Adipocyte (in vitro differentiated cells): ENCODE measurements around the gene FAM185A.
"Not testable (repeated sequence)": the region's sequence is repeated elsewhere in the genome, so short reads cannot be mapped to it uniquely, and the experiment has no call there.

Source experiments
- DNase-seq: peaks from one replicate; pipeline ENCODE4 v3.0.0-alpha.2; 2015; ENCODE audit warnings: low read depth
- H3K27me3 ChIP-seq: replicated peaks from 2 replicates; pipeline ENCODE4 v1.7.0; 2013; ENCODE audit warnings: mild to moderate bottlenecking, low read length, moderate library complexity; ENCODE audit not compliant: control insufficient read depth, insufficient read depth
- H3K36me3 ChIP-seq: 2 replicates; pipeline ENCODE4 v1.7.0; 2013; ENCODE audit warnings: low read length, mild to moderate bottlenecking, moderate library complexity; ENCODE audit not compliant: control insufficient read depth, insufficient read depth, severe bottlenecking
- H3K4me1 ChIP-seq: 2 replicates; pipeline ENCODE4 v1.7.0; 2013; ENCODE audit warnings: mild to moderate bottlenecking, low read length, moderate library complexity; ENCODE audit not compliant: control insufficient read depth, insufficient read depth
- H3K4me3 ChIP-seq: 2 replicates; pipeline ENCODE4 v1.7.0; 2013; ENCODE audit warnings: mild to moderate bottlenecking, low read length, moderate library complexity
- H3K9ac ChIP-seq: 2 replicates; pipeline ENCODE4 v1.7.0; 2013; ENCODE audit warnings: mild to moderate bottlenecking, low read length, moderate library complexity
- H3K9me3 ChIP-seq: 2 replicates; pipeline ENCODE4 v1.7.0; 2013; ENCODE audit warnings: mild to moderate bottlenecking, low read length, moderate library complexity; ENCODE audit not compliant: control insufficient read depth

The FAM185A gene

DNA sequence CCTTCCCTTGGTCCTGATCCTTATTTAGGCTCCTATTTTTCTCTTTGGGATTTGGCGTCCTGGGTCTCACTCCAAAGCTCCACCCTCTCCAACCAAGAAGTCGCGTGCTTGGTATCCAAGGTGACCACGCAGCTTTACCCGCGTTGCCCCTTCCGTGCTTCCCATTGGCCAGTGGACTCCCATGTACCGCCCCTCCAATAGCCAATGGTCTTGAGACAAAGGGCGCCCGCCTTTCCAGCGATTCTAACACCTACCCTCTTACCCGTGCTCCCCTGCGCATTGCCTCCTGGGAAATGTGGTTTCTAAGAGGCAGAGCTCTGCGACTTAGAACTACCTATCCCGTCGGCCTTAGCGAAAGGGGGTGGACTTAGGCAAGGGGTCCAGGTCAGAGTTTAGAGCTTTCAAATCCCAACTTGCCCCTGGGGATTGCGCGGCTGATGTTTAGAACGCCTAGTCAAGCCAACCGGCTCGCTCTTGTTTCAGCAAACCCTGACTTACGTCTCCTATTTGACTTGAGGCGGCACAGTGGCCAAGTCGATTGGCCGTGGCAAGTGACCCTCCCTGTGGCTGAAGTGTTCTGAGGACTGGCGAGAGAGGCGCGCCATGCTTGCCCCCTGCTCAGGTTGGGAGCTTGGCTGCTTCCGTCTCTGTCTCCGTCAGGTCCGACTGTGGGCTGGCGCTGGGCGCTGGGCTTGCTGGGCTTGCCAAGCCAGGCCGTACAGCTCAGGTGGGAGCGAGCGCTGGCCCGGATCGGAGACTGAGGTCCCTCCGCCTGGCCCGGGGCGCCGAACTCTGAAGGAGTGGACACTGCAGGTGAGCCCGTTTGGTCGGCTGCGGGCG lies at the start of gene FAM185A:
FAM185A (plus strand) TSS at position 395 of the 840 bp plus-strand sequence; CDS start at position 604, 209 bp downstream.
- peak within 1 kb of the TSS; percentile 84 for H3K9ac ChIP-seq
- not testable (repeated sequence) for H3K27me3 ChIP-seq, H3K36me3 ChIP-seq, H3K4me1 ChIP-seq, H3K9me3 ChIP-seq
- DNase-seq: peak; percentile 99
- peak within 1 kb of the TSS; percentile 82 for H3K4me3 ChIP-seq

DNA sequence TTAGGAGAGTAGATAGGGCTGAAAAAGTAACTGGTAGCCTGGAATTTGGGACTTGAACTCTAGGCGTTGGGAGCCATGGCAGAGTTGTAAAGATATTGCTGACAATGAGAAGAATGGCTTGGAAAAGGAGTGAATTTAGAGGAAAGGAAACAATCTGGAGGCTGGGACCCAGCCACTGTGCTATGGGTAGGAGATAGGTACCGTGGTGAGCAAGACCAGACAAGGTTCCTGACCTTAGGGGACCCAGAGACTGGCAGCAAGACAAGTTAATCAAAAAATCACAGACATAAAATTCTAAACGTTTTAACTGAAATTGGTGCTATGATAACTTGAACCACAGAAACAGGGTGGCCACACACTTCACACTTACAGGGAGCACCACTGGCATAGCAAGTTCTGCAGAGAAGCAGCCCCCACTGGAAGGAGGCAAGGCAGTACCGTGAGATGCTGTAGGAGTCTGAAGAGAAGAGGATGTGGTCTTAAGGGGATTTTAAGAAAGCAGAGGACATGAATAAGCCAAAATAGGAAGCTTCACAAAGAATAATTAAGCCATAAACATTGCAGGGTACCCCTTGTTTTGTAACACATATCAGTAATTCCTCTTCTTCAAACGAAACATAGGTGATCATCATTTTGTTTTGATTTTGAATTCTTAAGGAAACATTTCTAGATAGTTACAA lies 35.6 kb upstream of the FAM185A start:
- not testable (repeated sequence) for H3K9me3 ChIP-seq, H3K36me3 ChIP-seq, H3K27me3 ChIP-seq, H3K4me3 ChIP-seq, H3K9ac ChIP-seq, H3K4me1 ChIP-seq, DNase-seq

DNA sequence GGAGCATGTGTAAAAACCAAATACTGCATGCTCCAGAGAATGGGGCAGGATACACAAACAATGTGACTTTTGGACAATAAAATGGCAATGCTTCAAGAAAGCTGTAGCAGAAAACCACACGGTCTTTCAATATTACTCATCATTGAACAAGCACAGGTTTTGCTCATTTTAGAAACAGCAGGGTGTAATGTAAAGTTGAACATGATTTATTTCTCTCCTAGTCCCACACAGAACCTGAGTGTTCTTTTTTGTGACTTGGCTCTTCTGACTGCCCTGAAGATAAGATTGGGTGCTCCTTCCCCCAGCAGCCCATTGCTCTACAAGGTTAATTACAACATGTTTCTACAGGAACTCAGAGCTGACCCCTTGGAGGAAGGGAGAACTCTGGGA lies 35.1 kb upstream of the FAM185A start:
- not testable (repeated sequence) for H3K4me1 ChIP-seq, H3K4me3 ChIP-seq, H3K9me3 ChIP-seq, H3K36me3 ChIP-seq, DNase-seq, H3K27me3 ChIP-seq, H3K9ac ChIP-seq

GRCh38 chr7:102714774-102715522 lies 33.9 kb upstream of the FAM185A start:
- H3K4me3 ChIP-seq, H3K9ac ChIP-seq, H3K27me3 ChIP-seq, H3K4me1 ChIP-seq, H3K9me3 ChIP-seq, H3K36me3 ChIP-seq, DNase-seq: not testable (repeated sequence)

DNA sequence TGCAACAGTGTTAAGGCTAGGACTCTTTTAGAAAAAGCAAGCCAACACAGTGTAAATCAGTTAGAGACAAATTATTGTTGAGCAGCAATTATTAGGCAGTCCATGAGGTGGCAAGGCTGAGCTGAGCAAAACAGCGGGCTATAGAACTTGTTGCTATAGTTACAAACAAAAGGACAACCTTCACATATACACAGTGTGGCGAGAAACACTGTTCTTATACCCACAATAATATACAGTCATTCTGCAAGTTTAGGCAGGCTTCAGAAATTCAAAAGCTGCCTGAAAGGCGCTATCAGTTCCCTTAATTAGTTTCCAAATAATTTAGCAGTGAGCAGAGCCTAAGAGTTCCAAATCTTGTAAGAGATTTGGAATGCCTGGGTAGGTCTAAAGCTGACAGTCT lies 33.1 kb upstream of the FAM185A start:
- not testable (repeated sequence) for DNase-seq, H3K4me3 ChIP-seq, H3K4me1 ChIP-seq, H3K9me3 ChIP-seq, H3K9ac ChIP-seq, H3K27me3 ChIP-seq, H3K36me3 ChIP-seq

GRCh38 chr7:102718491-102718890 lies 30.3 kb upstream of the FAM185A start:
- not testable (repeated sequence) for H3K4me3 ChIP-seq, H3K9ac ChIP-seq, H3K9me3 ChIP-seq, H3K36me3 ChIP-seq, H3K4me1 ChIP-seq, H3K27me3 ChIP-seq
- DNase-seq: peak; percentile 19

DNA sequence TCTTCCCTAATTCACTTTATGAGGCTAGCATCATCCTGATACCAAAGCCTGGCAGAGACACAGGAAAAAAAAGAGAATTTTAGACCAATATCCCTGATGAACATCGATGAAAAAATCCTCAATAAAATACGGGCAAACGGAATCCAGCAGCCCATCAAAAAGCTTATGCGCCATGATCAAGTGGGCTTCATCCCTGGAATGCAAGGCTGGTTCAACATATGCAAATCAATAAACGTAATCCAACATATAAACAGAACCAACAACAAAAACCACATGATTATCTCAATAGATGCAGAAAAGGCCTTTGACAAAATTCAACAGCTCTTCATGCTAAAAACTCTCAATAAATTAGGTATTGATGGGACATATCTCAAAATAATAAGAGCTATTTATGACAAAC lies 22.6 kb upstream of the FAM185A start:
- H3K9me3 ChIP-seq, DNase-seq, H3K27me3 ChIP-seq, H3K9ac ChIP-seq, H3K4me1 ChIP-seq, H3K4me3 ChIP-seq, H3K36me3 ChIP-seq: not testable (repeated sequence)

DNA sequence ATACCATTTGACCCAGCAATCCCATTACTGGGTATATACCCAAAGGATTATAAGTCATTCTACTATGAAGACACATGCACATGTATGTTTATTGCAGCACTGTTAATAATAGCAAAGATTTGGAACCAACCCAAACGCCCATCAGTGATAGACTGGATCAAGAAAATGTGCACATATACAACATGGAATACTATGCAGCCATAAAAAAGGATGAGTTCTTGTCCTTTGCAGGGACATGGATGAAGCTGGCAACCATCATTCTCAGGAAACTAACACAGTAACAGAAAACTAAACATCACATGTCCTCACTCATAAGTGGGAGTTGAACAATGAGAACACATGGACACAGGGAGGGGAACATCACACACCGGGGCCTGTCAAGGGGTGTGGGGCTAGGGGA lies 19.1 kb upstream of the FAM185A start:
- not testable (repeated sequence) for H3K4me1 ChIP-seq, H3K27me3 ChIP-seq, DNase-seq, H3K9me3 ChIP-seq, H3K9ac ChIP-seq, H3K4me3 ChIP-seq, H3K36me3 ChIP-seq

- not testable (repeated sequence) for H3K27me3 ChIP-seq, H3K4me1 ChIP-seq, H3K4me3 ChIP-seq, DNase-seq, H3K9me3 ChIP-seq, H3K9ac ChIP-seq, H3K36me3 ChIP-seq
These were observed 18.4 kb upstream of the FAM185A start for GRCh38 chr7:102730431-102730830.

DNA sequence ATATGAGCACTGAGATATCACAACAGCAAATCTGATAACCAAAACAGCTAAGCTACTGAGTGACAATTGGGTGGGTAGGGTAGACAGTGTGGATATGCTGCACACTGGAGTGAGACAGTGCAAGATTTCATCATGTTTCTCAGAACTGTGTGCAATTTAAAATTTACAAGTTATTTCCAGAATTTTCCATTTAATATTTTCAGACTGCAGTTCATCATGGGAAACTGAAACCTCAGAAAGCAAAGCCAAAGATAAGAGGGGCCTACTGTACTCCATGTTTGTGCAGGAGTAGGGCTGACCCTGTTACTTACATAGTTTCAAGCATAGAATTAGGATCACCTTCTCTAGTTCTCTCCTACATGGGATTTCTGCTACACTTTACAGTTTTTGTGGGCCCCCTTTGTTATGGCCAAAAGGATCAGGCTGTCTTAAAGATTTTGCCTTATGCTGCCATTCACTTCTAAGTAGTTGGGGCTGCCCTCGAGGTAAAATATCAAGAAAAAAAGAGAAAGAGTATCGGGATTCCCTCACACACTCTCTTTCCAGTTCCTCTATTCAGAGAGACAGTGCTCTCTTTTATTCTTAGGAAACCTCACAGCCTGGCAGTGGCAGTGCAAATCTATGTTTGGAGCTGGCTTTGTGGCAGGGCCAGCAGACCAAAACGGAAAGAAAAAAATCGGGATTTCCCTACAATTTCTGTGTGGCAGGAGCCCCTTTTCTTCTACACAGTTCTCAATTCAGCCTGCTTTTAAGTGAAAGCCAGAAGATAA lies 6.6 kb upstream of the FAM185A start:
- H3K4me1 ChIP-seq, H3K9ac ChIP-seq, H3K4me3 ChIP-seq, DNase-seq, H3K36me3 ChIP-seq, H3K9me3 ChIP-seq, H3K27me3 ChIP-seq: not testable (repeated sequence)

- not testable (repeated sequence) for H3K27me3 ChIP-seq, H3K4me1 ChIP-seq, H3K4me3 ChIP-seq, DNase-seq, H3K9me3 ChIP-seq, H3K9ac ChIP-seq, H3K36me3 ChIP-seq
These were observed 4.9 kb upstream of the FAM185A start for GRCh38 chr7:102743861-102744260.
